Endodermal cell (in vitro differentiated cells): ENCODE results near the gene IL20. TPM values are rescaled to one million over a fixed set of nuclear protein-coding genes. Genes with fewer than 3 reads are reported as not detected.

Experiments
- DNase-seq: peaks from one replicate; pipeline ENCODE4 v3.0.0-alpha.2; 2017
- H3K27ac ChIP-seq: 2 replicates; pipeline ENCODE4 v1.5.1; 2013; ENCODE audit warnings: mild to moderate bottlenecking, low read depth, low read length, moderate library complexity
- H3K27me3 ChIP-seq: 2 replicates; pipeline ENCODE4 v1.6.1; 2013; ENCODE audit warnings: mild to moderate bottlenecking, low read length, moderate library complexity; ENCODE audit not compliant: insufficient read depth, control insufficient read depth, poor library complexity, severe bottlenecking
- H3K36me3 ChIP-seq: 2 replicates; pipeline ENCODE4 v1.7.0; 2013; ENCODE audit warnings: mild to moderate bottlenecking, low read length, moderate library complexity; ENCODE audit not compliant: control insufficient read depth, insufficient read depth
- H3K4me1 ChIP-seq: one replicate; pipeline ENCODE4 v1.7.0; 2013; ENCODE audit warnings: low read length; ENCODE audit not compliant: control insufficient read depth, insufficient read depth
- H3K4me3 ChIP-seq: 2 replicates; pipeline ENCODE4 v1.5.1; 2013; ENCODE audit warnings: mild to moderate bottlenecking, low read length, moderate library complexity
- H3K9ac ChIP-seq: 2 replicates; pipeline ENCODE4 v1.6.1; 2013; ENCODE audit warnings: mild to moderate bottlenecking, low read length, moderate library complexity; ENCODE audit not compliant: poor library complexity, severe bottlenecking; ENCODE audit errors: extremely low read depth
- H3K9me3 ChIP-seq: 2 replicates; pipeline ENCODE4 v1.6.1; 2013; ENCODE audit warnings: mild to moderate bottlenecking, low read length, moderate library complexity; ENCODE audit not compliant: control insufficient read depth
- H3K27ac Mint-ChIP-seq: 2 replicates; pipeline ENCODE4 v1.8.0; 2020; ENCODE audit warnings: mixed read lengths
- H3K27me3 Mint-ChIP-seq: 2 replicates; pipeline ENCODE4 v1.8.0; 2021; ENCODE audit warnings: mild to moderate bottlenecking, mixed read lengths; ENCODE audit not compliant: insufficient read depth
- H3K36me3 Mint-ChIP-seq: 2 replicates; pipeline ENCODE4 v1.8.0; 2020; ENCODE audit warnings: low read depth, mixed read lengths
- H3K4me1 Mint-ChIP-seq: 2 replicates; pipeline ENCODE4 v1.8.0; 2020; ENCODE audit warnings: mixed read lengths
- H3K4me3 Mint-ChIP-seq: 2 replicates; pipeline ENCODE4 v1.8.0; 2020; ENCODE audit warnings: mild to moderate bottlenecking, moderate library complexity, mixed read lengths
- H3K9me3 Mint-ChIP-seq: 2 replicates; pipeline ENCODE4 v1.8.0; 2020; ENCODE audit warnings: mild to moderate bottlenecking, mixed read lengths
- CTCF ChIP-seq: fragments of 200-600 bp; sonication (generic); conservative IDR thresholded peaks from 2 replicates; pipeline ENCODE4 v1.5.0; 2021; ENCODE audit warnings: antibody characterized with exemption, mild to moderate bottlenecking
- WGBS, 2 experiments: methylation state at CpG; one replicate each; pipeline versions ENCODE4 v1.1.5 to v1.1.7; 2013; ENCODE audit warnings: missing lambda C conversion rate in 2 of 2, mixed read lengths in 1 of 2; ENCODE audit not compliant: insufficient coverage in 1 of 2, insufficient read length in 1 of 2; 5-methylcytosine and 5-hydroxymethylcytosine counted together
- total RNA-seq, 2 donors: library from RNA; stranded (reverse); fragmentation: NEBNext Ultra II Directional in 1 of 2; extraction: Animal tissue kit (Norgen Biotek cat#: 25700) in 1 of 2; gene quantifications; 2 replicates in 1 of 2; 3 replicates in 1 of 2; pipeline ENCODE4 v1.2.1, GENCODE V29; 2021

The IL20 gene
- total RNA-seq, 2 donors from 2014 or later = not detected

GRCh38 chr1:206905295-206906164, 40.1 kb downstream of the IL20 start:
- Mint-ChIP-seq H3K4me1 (peaks cover 4% of the 10 kb centered on the region), H3K27me3 (peaks cover 65% of the 10 kb centered on the region), H3K4me3 (no peak overlapping the region), H3K36me3 (no peaks in the 10 kb centered on the region), H3K9me3 (no peaks in the 10 kb centered on the region), H3K27ac (no peak overlapping the region)
- Histone ChIP-seq H3K36me3 (no peaks in the 10 kb centered on the region), H3K27me3 (peaks cover 55% of the 10 kb centered on the region), H3K9me3 (no peaks in the 10 kb centered on the region), H3K27ac (no peak overlapping the region), H3K4me1 (no peaks in the 10 kb centered on the region), H3K4me3 (no peak overlapping the region), H3K9ac (no peak overlapping the region)
- DNase-seq = no peak
- 50 to 74% methylated on average over 1 to 4 of the region's 4 CpGs for WGBS, 2 experiments
- TF ChIP-seq CTCF = no peak

DNA sequence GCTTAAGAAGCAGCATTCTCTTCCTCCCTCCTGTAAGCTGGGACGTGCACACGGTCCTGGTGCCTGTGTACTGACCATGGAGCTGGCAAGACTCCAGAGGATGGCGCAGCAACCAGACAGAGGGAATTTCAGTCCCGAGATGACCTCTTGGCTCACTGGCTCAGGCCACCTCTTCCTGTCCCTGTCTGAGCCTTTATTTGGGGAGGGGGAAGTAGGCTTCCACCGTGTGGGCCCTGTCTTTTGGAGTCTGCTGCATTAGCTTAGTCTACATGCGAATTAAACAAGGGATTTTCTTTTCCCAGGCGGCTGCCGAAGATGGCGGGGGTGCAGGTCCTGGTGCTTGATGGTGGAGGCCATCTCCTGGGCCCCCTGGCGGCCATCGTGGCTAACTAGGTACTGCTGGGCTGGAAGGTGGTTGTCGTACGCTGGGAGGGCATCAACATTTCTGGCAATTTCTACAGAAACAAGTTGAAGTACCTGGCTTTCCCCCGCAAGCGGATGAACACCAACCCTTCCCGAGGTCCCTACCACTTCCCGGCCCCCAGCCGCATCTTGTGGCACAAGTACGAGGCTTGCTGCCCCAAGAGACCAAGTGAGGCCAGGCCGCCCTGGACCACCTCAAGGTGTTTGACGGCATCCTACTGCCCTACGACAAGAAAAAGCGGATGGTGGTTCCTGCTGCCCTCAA, 42.0 kb downstream of the IL20 start:
- H3K4me1 Mint-ChIP-seq = peaks cover 4% of the 10 kb centered on the region
- H3K27me3 Mint-ChIP-seq = peaks cover 66% of the 10 kb centered on the region
- peak; percentile 68 for TF ChIP-seq CTCF
- Histone ChIP-seq H3K9ac (no peak overlapping the region), H3K4me1 (no peaks in the 10 kb centered on the region), H3K27me3 (peaks cover 60% of the 10 kb centered on the region), H3K4me3 (no peak overlapping the region), H3K27ac (no peak overlapping the region), H3K9me3 (no peaks in the 10 kb centered on the region), H3K36me3 (no peaks in the 10 kb centered on the region)
- H3K4me3 Mint-ChIP-seq = no peak overlapping the region
- no peak overlapping the region for H3K27ac Mint-ChIP-seq
- no peaks in the 10 kb centered on the region for H3K36me3 Mint-ChIP-seq
- peak; percentile 78 for DNase-seq
- 79 to 87% methylated on average over 15 to 23 of the region's 23 CpGs for WGBS, 2 experiments
- no peaks in the 10 kb centered on the region for H3K9me3 Mint-ChIP-seq

DNA sequence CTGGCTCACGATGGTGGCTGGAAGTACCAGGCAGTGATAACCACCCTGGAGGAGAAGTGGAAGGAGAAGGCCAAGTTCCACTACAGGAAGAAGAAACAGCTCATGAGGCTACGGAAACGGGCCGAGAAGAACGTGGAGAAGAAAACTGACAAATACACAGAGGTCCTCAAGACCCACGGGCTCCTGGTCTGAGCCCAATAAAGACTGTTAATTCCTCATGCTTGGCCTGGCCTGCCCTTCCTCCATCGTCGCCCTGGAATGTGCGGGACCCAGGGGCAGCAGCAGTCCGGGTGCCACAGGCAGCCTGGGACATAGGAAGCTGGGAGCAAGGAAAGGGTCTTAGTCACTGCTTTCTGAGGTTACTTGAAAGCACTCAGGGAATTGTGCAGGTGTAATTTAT, 42.6 kb downstream of the IL20 start:
- H3K4me3 ChIP-seq = no peak overlapping the region
- H3K27ac Mint-ChIP-seq = no peak overlapping the region
- no peak overlapping the region for H3K27ac ChIP-seq
- 92 to 94% methylated on average over 2 to 10 of the region's 10 CpGs for WGBS, 2 experiments
- no peaks in the 10 kb centered on the region for H3K36me3 ChIP-seq
- H3K27me3 ChIP-seq = peaks cover 59% of the 10 kb centered on the region
- no peaks in the 10 kb centered on the region for H3K36me3 Mint-ChIP-seq
- no peak for DNase-seq
- no peak for TF ChIP-seq CTCF
- no peak overlapping the region for H3K4me3 Mint-ChIP-seq
- no peaks in the 10 kb centered on the region for H3K4me1 ChIP-seq
- H3K9ac ChIP-seq = no peak overlapping the region
- H3K9me3 ChIP-seq = no peaks in the 10 kb centered on the region
- no peaks in the 10 kb centered on the region for H3K9me3 Mint-ChIP-seq
- H3K27me3 Mint-ChIP-seq = peaks cover 69% of the 10 kb centered on the region
- peaks cover 4% of the 10 kb centered on the region for H3K4me1 Mint-ChIP-seq
